Measurements from ENCODE around the gene LMNTD2. TPM values are rescaled to one million over a fixed set of nuclear protein-coding genes. Genes with fewer than 3 reads are reported as not detected.

LMNTD2 gene
- total RNA-seq, 4 donors from 2014 or later, result 0.14 to 2.2 (median 0.51) TPM; not detected in 1

DNA sequence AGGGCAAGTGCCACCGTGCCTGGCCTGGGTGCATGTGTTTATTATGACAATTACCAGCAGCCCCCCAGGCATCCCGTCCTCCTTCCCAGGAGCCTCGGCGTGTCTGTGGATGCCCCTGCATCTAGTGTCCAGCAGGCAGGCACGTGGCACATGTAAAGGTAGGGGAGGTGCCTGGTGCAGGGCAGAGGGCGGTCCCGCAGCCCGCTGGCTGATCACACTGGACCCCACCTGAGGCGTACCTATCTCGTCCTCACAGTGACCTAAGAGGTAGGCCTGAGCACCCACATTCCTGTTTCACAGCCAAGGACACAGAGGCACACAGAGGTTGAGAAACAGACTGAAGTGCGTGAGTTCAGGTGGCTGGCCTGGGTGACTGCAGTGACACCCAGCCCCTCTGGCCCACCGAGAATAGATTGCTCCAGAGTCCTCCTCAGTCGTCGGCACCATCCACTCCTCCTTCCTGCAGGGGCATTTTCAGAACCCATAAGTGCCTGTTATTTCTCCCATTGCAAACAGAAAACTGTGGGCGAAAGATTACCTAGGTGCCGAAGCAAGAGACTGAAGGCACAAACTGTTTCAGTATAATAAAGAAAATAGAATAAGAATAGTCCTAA is 12.7 kb upstream of the LMNTD2 start:
- no peak overlapping the region for H3K4me3 ChIP-seq
- intact Hi-C loops (cut with DNase I; ENCODE audit: low total_unique reads), result no loop called here
- no peaks in the 10 kb centered on the region for H3K9me3 ChIP-seq
- no peaks in the 10 kb centered on the region for H3K27me3 ChIP-seq
- DNase-seq, result no peak
- peaks cover 10 to 26% of the 10 kb centered on the region in 2 donors for H3K4me1 ChIP-seq
- peak overlapping the region; percentile 48 to 72 for H3K27ac ChIP-seq
- TF ChIP-seq, protein P1, sequence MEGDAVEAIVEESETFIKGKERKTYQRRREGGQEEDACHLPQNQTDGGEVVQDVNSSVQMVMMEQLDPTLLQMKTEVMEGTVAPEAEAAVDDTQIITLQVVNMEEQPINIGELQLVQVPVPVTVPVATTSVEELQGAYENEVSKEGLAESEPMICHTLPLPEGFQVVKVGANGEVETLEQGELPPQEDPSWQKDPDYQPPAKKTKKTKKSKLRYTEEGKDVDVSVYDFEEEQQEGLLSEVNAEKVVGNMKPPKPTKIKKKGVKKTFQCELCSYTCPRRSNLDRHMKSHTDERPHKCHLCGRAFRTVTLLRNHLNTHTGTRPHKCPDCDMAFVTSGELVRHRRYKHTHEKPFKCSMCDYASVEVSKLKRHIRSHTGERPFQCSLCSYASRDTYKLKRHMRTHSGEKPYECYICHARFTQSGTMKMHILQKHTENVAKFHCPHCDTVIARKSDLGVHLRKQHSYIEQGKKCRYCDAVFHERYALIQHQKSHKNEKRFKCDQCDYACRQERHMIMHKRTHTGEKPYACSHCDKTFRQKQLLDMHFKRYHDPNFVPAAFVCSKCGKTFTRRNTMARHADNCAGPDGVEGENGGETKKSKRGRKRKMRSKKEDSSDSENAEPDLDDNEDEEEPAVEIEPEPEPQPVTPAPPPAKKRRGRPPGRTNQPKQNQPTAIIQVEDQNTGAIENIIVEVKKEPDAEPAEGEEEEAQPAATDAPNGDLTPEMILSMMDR (IDR thresholded peaks at IDR 0.05), result no peak
- TF ChIP-seq POLR2A (IDR thresholded peaks at IDR 0.05), result no peak
- H3K36me3 ChIP-seq, result no peaks in the 10 kb centered on the region

DNA sequence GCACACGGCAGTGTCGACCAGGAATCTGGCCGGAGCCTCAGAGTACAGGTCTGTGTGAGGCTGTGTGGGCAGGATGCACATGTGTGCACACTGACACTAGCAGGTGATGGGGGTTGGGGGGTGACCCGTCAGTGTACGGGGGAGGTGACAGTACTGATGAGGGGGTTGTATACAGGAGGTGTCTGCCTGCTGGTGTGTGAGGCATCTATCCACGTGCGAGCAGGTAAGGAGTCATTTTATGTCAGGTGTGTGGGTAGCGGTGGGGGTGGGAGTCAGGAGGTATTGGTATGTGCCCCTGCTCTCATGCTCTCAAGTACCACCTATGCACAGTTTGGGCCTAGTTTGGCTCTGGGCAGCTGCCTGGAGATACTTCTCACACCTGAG is 11.3 kb upstream of the LMNTD2 start:
- no peaks in the 10 kb centered on the region for H3K27me3 ChIP-seq
- H3K27ac ChIP-seq, result no peak overlapping the region
- no peak for DNase-seq
- peaks cover 4 to 15% of the 10 kb centered on the region in 2 donors for H3K4me1 ChIP-seq
- H3K36me3 ChIP-seq, result no peaks in the 10 kb centered on the region
- no peak overlapping the region for H3K4me3 ChIP-seq
- TF ChIP-seq, protein P1 (IDR thresholded peaks at IDR 0.05), result no peak
- no peak for TF ChIP-seq POLR2A (IDR thresholded peaks at IDR 0.05)
- intact Hi-C loops (cut with DNase I; ENCODE audit: low total_unique reads), result no loop called here
- H3K9me3 ChIP-seq, result no peaks in the 10 kb centered on the region

DNA sequence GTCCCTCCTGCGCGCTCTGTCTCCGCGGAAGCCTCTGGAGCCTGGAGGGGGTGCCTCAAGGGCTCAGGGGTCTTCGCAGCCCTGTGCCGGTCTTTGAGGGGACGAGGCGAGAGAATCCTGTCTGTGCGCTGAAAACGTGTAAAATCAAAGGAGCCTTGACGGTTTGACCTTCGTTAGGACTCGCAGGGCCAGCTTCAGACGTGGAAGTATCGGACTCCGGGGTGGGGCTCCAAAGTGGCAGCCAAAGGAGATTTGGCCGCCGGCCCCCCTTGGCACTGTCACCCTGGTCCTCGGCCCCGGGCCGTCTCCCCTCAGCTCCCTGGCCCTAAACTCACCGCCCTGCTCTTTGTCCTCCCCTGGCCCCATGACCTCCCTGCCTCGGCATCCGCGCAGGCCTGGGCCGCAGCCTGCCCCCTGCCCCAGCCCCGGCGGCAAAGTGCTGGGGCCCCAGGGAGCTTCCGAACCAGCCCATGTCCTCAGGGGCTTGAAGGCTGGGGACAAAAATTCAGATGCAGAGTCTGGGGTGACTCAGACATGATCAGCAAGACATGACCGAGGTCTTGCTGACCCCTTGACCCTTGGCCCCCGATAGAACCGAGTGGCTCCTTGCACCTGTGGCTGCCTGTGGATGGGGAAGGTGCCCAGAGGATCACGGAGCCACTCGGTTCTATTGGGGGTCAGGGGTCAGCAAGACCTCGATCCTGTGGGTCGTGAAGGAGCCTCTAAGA is 8.8 kb upstream of the LMNTD2 start:
- DNase-seq, result no peak
- TF ChIP-seq, protein P1 (IDR thresholded peaks at IDR 0.05), result no peak
- TF ChIP-seq POLR2A (IDR thresholded peaks at IDR 0.05), result no peak
- peak overlapping the region; percentile 49 to 52 for H3K4me3 ChIP-seq
- H3K27ac ChIP-seq, result peak overlapping the region; percentile 49 to 77
- peaks cover 4 to 12% of the 10 kb centered on the region in 2 donors for H3K4me1 ChIP-seq
- no peaks in the 10 kb centered on the region for H3K27me3 ChIP-seq
- H3K36me3 ChIP-seq, result no peaks in the 10 kb centered on the region
- H3K9me3 ChIP-seq, result no peaks in the 10 kb centered on the region
- intact Hi-C loops (cut with DNase I; ENCODE audit: low total_unique reads), result no loop called here

DNA sequence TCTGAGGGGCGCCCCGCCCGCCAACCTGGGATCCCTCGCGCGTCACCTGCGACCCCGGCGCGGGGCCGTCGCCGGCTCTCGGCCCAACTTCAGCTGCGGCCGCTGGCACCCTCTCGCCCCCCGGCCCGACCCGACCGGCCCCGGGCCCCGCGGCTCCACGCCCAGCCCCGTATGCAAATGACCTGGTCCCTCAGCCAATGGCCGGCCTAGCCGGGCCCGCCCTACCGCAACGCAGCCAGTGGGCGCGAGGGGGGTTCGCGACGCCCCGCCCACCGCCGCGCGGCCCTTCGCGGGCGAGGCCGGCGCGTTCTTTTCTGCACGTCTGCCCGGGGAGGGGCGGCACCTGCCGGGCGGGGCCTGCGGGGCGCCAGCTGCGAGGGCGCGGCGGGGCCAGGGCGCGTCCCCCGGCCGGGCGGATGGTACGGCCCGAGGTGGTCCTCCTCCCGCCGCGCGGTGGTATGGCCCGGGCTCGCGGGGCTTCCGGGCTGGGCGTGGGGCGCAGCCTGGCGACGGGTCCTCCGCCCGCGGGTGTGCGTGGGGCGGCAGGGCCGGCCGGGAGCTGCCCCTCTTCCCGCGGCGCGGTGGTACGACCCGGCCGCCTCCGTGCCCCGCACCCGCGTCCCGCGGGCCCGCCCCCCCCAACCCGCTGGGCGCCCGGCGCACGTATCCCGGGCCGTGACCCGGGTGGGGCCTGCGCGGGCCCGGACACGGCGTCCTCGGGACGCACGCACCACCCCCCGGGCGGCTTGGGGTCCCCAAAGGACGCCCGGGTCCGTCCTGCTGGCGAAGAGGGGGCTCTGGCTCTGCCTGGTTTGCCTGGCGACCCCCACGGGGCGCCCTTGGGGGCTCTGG is 8.0 kb upstream of the LMNTD2 start:
- peak; percentile 90 to 91 for DNase-seq
- H3K9me3 ChIP-seq, result no peaks in the 10 kb centered on the region
- H3K4me1 ChIP-seq, result peaks cover 4 to 12% of the 10 kb centered on the region in 2 donors
- H3K36me3 ChIP-seq, result no peaks in the 10 kb centered on the region
- intact Hi-C loops (cut with DNase I; ENCODE audit: low total_unique reads), result no loop called here
- H3K27ac ChIP-seq, result peak overlapping the region; percentile 49 to 85
- H3K4me3 ChIP-seq, result peak overlapping the region; percentile 49 to 52
- H3K27me3 ChIP-seq, result no peaks in the 10 kb centered on the region
- TF ChIP-seq, protein P1 (IDR thresholded peaks at IDR 0.05), result peak in 1 of 4 experiments; percentile 6
- peak in 1 of 2 donors; percentile 56 for TF ChIP-seq POLR2A (IDR thresholded peaks at IDR 0.05)

Data from uterus (tissue), 4 donors.